Activated CD8-positive, alpha-beta T cell treated with anti-CD3 and anti-CD28 coated beads for 36 hours (primary cell): ENCODE measurements around the gene IL10RA. TPM values are rescaled to one million over a fixed set of nuclear protein-coding genes. Genes with fewer than 3 reads are reported as not detected.

Experiments
- ATAC-seq: fragments of 200-7000 bp; cut with Tn5 transposase; one replicate; pipeline ENCODE4 v1.10.0; 2021; ENCODE audit warnings: mild to moderate bottlenecking, moderate library complexity
- CTCF ChIA-PET: fragments of 350-600 bp; sonication (Branson Sonifier 250); formaldehyde crosslinking; loops from one replicate; lab custom pipeline; 2021; ENCODE audit warnings: antibody characterized with exemption; lab: Charles Lee
- POLR2A ChIA-PET: fragments of 350-600 bp; sonication (Branson Sonifier 250); formaldehyde crosslinking; loops from one replicate; lab custom pipeline; 2021; ENCODE audit warnings: antibody characterized with exemption; lab: Charles Lee
- DNase-seq: peaks from one replicate; pipeline ENCODE4 v3.0.0-alpha.2; 2020
- H3K27ac Mint-ChIP-seq: one replicate; pipeline ENCODE4 v1.8.0; 2021; ENCODE audit warnings: mild to moderate bottlenecking, mixed read lengths
- H3K27me3 Mint-ChIP-seq: one replicate; pipeline ENCODE4 v1.8.0; 2021; ENCODE audit warnings: mixed read lengths
- H3K36me3 Mint-ChIP-seq: one replicate; pipeline ENCODE4 v1.8.0; 2021; ENCODE audit warnings: low read depth, mixed read lengths
- H3K4me1 Mint-ChIP-seq: one replicate; pipeline ENCODE4 v1.8.0; 2021; ENCODE audit warnings: low read depth, mixed read lengths
- H3K4me3 Mint-ChIP-seq: one replicate; pipeline ENCODE4 v1.8.0; 2021; ENCODE audit warnings: mild to moderate bottlenecking, moderate library complexity, mixed read lengths
- H3K9me3 Mint-ChIP-seq: one replicate; pipeline ENCODE4 v1.8.0; 2021; ENCODE audit warnings: mixed read lengths
- intact Hi-C: fragments of 100-400 bp; cut with micrococcal nuclease; formaldehyde crosslinking; loops from one replicate; pipeline ENCODE4 v1.10.0; 2022
- total RNA-seq, 2 experiments: library from RNA; stranded (reverse); gene quantifications; one replicate each; pipeline ENCODE4 v1.2.3, GENCODE V29; 2021
- TF ChIP-seq, protein P1 (sequence below): fragments of 200-600 bp; IDR thresholded peaks from one replicate; pipeline ENCODE4 v1.8.0; 2022; ENCODE audit warnings: antibody characterized with exemption, mild to moderate bottlenecking

Gene IL10RA
- total RNA-seq, 2 experiments from 2014 or later, result 73.3 to 80.9 TPM

DNA sequence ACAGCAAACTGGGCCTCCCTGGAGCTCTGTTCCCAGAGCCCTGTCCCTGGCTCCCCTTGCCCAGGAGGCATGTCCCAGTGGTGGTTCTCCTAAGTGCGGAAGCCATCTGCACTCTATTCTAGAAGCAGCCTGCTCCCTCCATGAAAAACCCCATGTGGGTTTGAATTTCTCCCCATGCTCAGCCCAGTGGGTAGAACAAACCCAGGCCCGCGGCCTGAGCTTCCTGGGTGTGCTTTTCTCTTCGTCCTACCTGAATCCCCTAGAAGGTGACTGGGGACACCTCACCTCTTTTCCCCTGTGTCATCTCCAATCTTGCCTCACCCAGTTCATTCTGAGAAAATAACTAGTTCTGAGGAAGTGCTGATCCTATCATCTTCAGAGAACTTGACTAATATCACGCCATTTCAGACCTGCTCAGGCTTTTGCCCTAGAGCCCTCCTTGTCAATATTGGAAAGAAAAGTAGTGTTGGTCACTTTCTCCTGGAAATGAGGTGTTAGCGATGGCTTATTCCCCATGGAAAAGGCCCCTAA is 15.9 kb downstream of the IL10RA start:
- ChIA-PET POLR2A (interaction anchor here (0.7 to 33.1 kb wide), 23 partner anchors 11 to 771 kb away, joined by 3 to 710 read pairs (median 7); partner anchors contain the start of genes IL10RA and PCSK7), CTCF (interaction anchor here (0.8 to 31.9 kb wide), 16 partner anchors 13 to 187 kb away, joined by 3 to 386 read pairs (median 8); no protein-coding TSS in a partner anchor)
- Mint-ChIP-seq H3K4me3 (peak overlapping the region; percentile 49), H3K27ac (peak overlapping the region; percentile 99), H3K4me1 (peaks cover 90% of the 10 kb centered on the region), H3K9me3 (peaks cover 15% of the 10 kb centered on the region), H3K27me3 (no peaks in the 10 kb centered on the region), H3K36me3 (peaks cover 54% of the 10 kb centered on the region)
- ATAC-seq (peak; percentile 66), DNase-seq (peak; percentile 85)
- intact Hi-C loops, result loop anchor here (2.0 to 5.0 kb wide), 2 partner anchors 50 to 187 kb away; no protein-coding TSS in a partner anchor
- TF ChIP-seq, protein P1, sequence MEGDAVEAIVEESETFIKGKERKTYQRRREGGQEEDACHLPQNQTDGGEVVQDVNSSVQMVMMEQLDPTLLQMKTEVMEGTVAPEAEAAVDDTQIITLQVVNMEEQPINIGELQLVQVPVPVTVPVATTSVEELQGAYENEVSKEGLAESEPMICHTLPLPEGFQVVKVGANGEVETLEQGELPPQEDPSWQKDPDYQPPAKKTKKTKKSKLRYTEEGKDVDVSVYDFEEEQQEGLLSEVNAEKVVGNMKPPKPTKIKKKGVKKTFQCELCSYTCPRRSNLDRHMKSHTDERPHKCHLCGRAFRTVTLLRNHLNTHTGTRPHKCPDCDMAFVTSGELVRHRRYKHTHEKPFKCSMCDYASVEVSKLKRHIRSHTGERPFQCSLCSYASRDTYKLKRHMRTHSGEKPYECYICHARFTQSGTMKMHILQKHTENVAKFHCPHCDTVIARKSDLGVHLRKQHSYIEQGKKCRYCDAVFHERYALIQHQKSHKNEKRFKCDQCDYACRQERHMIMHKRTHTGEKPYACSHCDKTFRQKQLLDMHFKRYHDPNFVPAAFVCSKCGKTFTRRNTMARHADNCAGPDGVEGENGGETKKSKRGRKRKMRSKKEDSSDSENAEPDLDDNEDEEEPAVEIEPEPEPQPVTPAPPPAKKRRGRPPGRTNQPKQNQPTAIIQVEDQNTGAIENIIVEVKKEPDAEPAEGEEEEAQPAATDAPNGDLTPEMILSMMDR, result no peak

DNA sequence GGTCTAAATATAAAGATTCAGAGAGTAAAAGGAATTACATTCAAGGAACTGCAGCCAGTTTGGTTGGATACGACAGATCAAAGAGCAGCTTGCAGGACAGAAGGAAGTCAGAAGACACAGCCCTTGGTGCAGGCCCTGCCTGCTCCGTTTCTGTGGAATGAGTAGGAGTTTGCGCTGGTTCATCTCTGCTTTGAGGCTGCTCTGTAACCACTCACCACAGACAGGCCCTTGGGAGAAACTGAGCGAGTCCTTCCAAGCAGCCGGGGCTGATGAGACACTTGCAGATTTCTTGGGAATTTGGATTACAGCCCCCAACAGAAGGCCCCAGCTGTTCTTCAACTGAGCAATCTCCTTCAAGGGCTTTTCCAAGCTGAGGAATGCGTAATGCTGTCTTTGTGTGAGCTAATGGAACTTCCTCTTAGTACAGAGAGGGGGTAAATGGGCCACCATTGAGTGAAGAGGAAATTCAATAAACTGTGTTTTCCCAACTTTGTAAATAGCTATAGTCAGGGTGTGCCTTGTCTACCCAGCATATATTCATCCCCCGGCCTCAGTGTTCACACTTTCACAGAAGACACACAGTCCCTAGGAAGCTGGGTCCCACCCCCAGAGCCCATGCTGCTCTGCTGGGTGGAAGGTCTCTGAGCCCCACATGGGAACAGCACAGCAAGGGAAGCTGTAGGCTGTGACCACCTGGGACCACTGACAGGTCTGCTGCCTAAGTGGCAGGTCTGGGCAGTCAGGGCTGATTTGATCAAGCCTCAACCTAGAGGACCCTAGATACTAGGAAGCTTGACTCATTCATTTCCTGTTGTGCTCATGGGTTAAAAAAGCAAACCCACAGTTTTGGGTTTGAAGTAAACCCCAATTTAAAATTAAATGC is 16.6 kb downstream of the IL10RA start:
- Mint-ChIP-seq H3K4me1 (peaks cover 90% of the 10 kb centered on the region), H3K36me3 (peaks cover 47% of the 10 kb centered on the region)
- peak; percentile 88 for DNase-seq

DNA sequence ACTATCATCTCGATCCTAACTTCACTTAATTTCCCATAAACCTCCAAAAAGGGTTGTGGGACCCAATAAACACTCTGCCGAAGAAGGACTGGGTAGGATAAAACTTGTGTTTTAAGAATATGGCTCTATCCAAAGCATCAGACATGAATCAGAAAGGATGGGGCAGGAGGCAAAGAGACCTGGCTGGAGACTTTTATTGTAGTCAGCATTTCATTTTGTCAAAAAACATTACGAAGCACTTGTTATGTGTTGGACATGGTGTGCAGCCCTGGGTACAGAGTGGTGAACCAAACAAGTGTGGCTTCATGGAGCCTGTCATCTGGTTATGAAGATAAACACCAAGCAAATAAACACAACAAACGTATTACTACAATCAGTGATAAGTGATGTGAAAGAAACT is 17.3 kb downstream of the IL10RA start:
- ChIA-PET CTCF (interaction anchor here (0.8 to 31.9 kb wide), 11 partner anchors 12 to 188 kb away, joined by 3 to 386 read pairs (median 11); no protein-coding TSS in a partner anchor), POLR2A (interaction anchor here (0.7 to 33.1 kb wide), 16 partner anchors 8 to 186 kb away, joined by 3 to 710 read pairs (median 10); partner anchors contain the start of gene IL10RA)
- Mint-ChIP-seq H3K36me3 (peaks cover 40% of the 10 kb centered on the region), H3K4me1 (peaks cover 90% of the 10 kb centered on the region), H3K27me3 (no peaks in the 10 kb centered on the region), H3K4me3 (peak overlapping the region; percentile 21), H3K27ac (peak overlapping the region; percentile 99), H3K9me3 (peaks cover 12% of the 10 kb centered on the region)
- DNase-seq (no peak), ATAC-seq (no peak)
- intact Hi-C loops, result loop anchor here (1.0 to 5.0 kb wide), 3 partner anchors 43 to 189 kb away; no protein-coding TSS in a partner anchor
- TF ChIP-seq, protein P1, result no peak

More for the DNA sequence above, 16.6 kb downstream of the IL10RA start:
- peak; percentile 65 for ATAC-seq
- CTCF ChIA-PET, result interaction anchor here (0.8 to 31.9 kb wide), 16 partner anchors 13 to 187 kb away, joined by 3 to 386 read pairs (median 8); no protein-coding TSS in a partner anchor
- Mint-ChIP-seq H3K27ac (peak overlapping the region; percentile 99), H3K9me3 (peaks cover 12% of the 10 kb centered on the region), H3K27me3 (no peaks in the 10 kb centered on the region), H3K4me3 (peak overlapping the region; percentile 49)
- TF ChIP-seq, protein P1, result no peak
- intact Hi-C loops, result loop anchor here (1.0 to 5.0 kb wide), 3 partner anchors 44 to 188 kb away; no protein-coding TSS in a partner anchor
- POLR2A ChIA-PET, result interaction anchor here (0.6 to 33.1 kb wide), 21 partner anchors 9 to 187 kb away, joined by 3 to 710 read pairs (median 5); partner anchors contain the start of gene IL10RA

GRCh38 chr11:118004543-118005223 is 18.5 kb downstream of the IL10RA start:
- no peak for ATAC-seq
- CTCF ChIA-PET, result interaction anchor here (0.7 to 11.1 kb wide), 10 partner anchors 11 to 188 kb away, joined by 3 to 81 read pairs (median 4); partner anchors contain the start of gene FXYD2
- Mint-ChIP-seq H3K36me3 (peaks cover 29% of the 10 kb centered on the region), H3K9me3 (peaks cover 12% of the 10 kb centered on the region), H3K4me3 (no peak overlapping the region), H3K27ac (peak overlapping the region; percentile 99), H3K4me1 (peaks cover 96% of the 10 kb centered on the region), H3K27me3 (no peaks in the 10 kb centered on the region)
- POLR2A ChIA-PET, result interaction anchor here (0.6 to 33.1 kb wide), 5 partner anchors 11 to 190 kb away, joined by 3 to 710 read pairs (median 4); partner anchors contain the start of gene IL10RA
- intact Hi-C loops, result loop anchor here (5.0 kb wide), 1 partner anchor 52 kb away; no protein-coding TSS in a partner anchor
- TF ChIP-seq, protein P1, result no peak
- DNase-seq, result no peak
